Transverse colon (tissue), 3 donors: ENCODE results near the gene PDLIM7.

Experiments
- POLR2A ChIP-seq: fragments of 450-650 bp; IDR thresholded peaks from one replicate; pipeline ENCODE4 v1.6.1; 2016; ENCODE audit warnings: antibody characterized with exemption, mild to moderate bottlenecking, moderate library complexity
- TF ChIP-seq, protein P1 (sequence below), 5 experiments: fragments of 200-600 bp in 3 of 5; fragments of 450-650 bp in 2 of 5; sonication (generic) in 3 of 5; IDR thresholded peaks; 1 replicate in 2 of 5; 2 replicates in 3 of 5; pipeline ENCODE4 v1.5.1; 2016 to 2017; ENCODE audit warnings: antibody characterized with exemption in 5 of 5, inconsistent platforms in 3 of 5, mild to moderate bottlenecking in 2 of 5, moderate library complexity in 1 of 5

- TF ChIP-seq, protein P1, sequence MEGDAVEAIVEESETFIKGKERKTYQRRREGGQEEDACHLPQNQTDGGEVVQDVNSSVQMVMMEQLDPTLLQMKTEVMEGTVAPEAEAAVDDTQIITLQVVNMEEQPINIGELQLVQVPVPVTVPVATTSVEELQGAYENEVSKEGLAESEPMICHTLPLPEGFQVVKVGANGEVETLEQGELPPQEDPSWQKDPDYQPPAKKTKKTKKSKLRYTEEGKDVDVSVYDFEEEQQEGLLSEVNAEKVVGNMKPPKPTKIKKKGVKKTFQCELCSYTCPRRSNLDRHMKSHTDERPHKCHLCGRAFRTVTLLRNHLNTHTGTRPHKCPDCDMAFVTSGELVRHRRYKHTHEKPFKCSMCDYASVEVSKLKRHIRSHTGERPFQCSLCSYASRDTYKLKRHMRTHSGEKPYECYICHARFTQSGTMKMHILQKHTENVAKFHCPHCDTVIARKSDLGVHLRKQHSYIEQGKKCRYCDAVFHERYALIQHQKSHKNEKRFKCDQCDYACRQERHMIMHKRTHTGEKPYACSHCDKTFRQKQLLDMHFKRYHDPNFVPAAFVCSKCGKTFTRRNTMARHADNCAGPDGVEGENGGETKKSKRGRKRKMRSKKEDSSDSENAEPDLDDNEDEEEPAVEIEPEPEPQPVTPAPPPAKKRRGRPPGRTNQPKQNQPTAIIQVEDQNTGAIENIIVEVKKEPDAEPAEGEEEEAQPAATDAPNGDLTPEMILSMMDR (IDR thresholded peaks at IDR 0.05): no peak
- TF ChIP-seq POLR2A: no peak
Observed at GRCh38 chr5:177492841-177493240, 4.6 kb downstream of the PDLIM7 start.
